ENCODE data around the gene CACHD1. TPM values are rescaled to one million over a fixed set of nuclear protein-coding genes. Genes with fewer than 3 reads are reported as not detected.

The CACHD1 gene
- total and polyA plus RNA-seq, 9 of the 15 experiments (the other 6 are each of a cell fraction or from before 2014, with no cell fraction given): 0.07 TPM; not detected in 8

DNA sequence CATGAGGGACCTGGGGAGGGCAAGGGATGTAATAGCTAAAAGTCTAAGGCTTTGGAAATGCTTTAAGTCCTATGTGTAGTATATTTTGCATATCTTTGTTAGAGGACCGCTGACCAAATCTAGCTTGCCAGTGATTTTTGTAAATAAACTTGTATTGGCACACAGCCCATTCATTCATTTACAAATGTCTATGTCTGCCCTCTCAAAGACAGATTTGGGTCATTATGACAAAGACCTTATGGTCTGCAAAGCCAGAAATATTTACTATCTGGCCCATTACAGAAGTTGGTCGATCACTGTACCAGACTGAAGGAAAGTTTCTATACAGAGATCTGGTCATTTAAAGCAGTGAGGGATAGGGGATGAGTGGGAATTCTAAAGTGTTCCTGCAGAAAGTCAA lies 154.9 kb downstream of the CACHD1 start:
- Histone ChIP-seq H3K27me3 (ENCODE audit: control insufficient read depth in 2 of 2, insufficient read depth in 2 of 2, low read length in 2 of 2) (no peaks in the 10 kb centered on the region; a peak in 1 of 5 replicates), H3K9ac (ENCODE audit: insufficient read depth in 1 of 2, low read depth in 2 of 2, low read length in 2 of 2) (no peak overlapping the region), H4K20me1 (replicated peaks; ENCODE audit: control insufficient read depth, insufficient read depth, low read length) (no peaks in the 10 kb centered on the region), H3K79me2 (ENCODE audit: control insufficient read depth, insufficient read depth, low read length) (no peaks in the 10 kb centered on the region), H2AFZ (ENCODE audit: low read depth, low read length) (no peak overlapping the region), H3K27ac (ENCODE audit: extremely low read depth, low read depth, low read length) (no peak overlapping the region), H3K4me2 (ENCODE audit: insufficient read depth, low read length) (no peak overlapping the region), H3K4me1 (replicated peaks in 1 of 2; ENCODE audit: control insufficient read depth in 2 of 2, insufficient read depth in 2 of 2, low read length in 2 of 2) (no peaks in the 10 kb centered on the region), H3K4me3 (no peak overlapping the region), H3K9me3 (replicated peaks; ENCODE audit: control insufficient read depth, insufficient read depth, low read depth, low read length) (no peaks in the 10 kb centered on the region), H3K9me1 (ENCODE audit: control insufficient read depth, insufficient read depth, low read length) (no peaks in the 10 kb centered on the region), H3K36me3 (ENCODE audit: control insufficient read depth, insufficient read depth, low read length) (no peaks in the 10 kb centered on the region)
- ChIA-PET CTCF (ENCODE audit: low intra/inter-chr PET ratio) (no interaction called here), POLR2A (no interaction called here)
- TF ChIP-seq TBP (optimal IDR thresholded peaks at IDR 0.05; ENCODE audit: low read depth, low read length): no peak
- TF ChIP-seq HNRNPH1 (optimal IDR thresholded peaks at IDR 0.05; ENCODE audit: low read depth, low read length): no peak
- TF ChIP-seq NFXL1 (CRISPR knock-in tag; IDR thresholded peaks at IDR 0.05): no peak
- no peak for TF ChIP-seq NCOA4 (IDR thresholded peaks at IDR 0.05; ENCODE audit: partially characterized antibody)
- TF ChIP-seq, protein P1, sequence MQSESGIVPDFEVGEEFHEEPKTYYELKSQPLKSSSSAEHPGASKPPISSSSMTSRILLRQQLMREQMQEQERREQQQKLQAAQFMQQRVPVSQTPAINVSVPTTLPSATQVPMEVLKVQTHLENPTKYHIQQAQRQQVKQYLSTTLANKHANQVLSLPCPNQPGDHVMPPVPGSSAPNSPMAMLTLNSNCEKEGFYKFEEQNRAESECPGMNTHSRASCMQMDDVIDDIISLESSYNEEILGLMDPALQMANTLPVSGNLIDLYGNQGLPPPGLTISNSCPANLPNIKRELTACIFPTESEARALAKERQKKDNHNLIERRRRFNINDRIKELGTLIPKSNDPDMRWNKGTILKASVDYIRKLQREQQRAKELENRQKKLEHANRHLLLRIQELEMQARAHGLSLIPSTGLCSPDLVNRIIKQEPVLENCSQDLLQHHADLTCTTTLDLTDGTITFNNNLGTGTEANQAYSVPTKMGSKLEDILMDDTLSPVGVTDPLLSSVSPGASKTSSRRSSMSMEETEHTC (IDR thresholded peaks at IDR 0.05): no peak
- no peak for TF ChIP-seq ZBTB1 (CRISPR knock-in tag; IDR thresholded peaks at IDR 0.05; ENCODE audit: borderline replicate concordance, low read depth)
- no peak for TF ChIP-seq RFX1 (IDR thresholded peaks at IDR 0.05)
- TF ChIP-seq SREBF2 (CRISPR knock-in tag; IDR thresholded peaks at IDR 0.05): no peak
- TF ChIP-seq CBX3 (IDR thresholded peaks at IDR 0.05; ENCODE audit: borderline replicate concordance in 1 of 2, low read length in 2 of 2): no peak
- WGBS (ENCODE audit: insufficient coverage, low coverage, missing lambda C conversion rate): 0% methylated on average over 2 of the region's 2 CpGs
- BruUV-seq (replicated peaks): no TSS peak
- DNase-seq (ENCODE audit: extremely low read depth in 1 of 4, low spot score in 3 of 4) (no peak), ATAC-seq (no peak), FAIRE-seq (no peak)
- intact Hi-C loops (cut with micrococcal nuclease) (no loop called here), in situ Hi-C loops (cut with MboI) (no loop called here)

Measured in K562 (cell line).